Activated gamma-delta T cell (primary cell): ENCODE results near the gene AKT3.
"Not testable (repeated sequence)": the region's sequence is repeated elsewhere in the genome, so short reads cannot be mapped to it uniquely, and the experiment has no call there.

Source experiments
- DNase-seq: peaks from one replicate; lab custom pipeline; 2025; lab: John Stamatoyannopoulos, UW

Gene AKT3

DNA sequence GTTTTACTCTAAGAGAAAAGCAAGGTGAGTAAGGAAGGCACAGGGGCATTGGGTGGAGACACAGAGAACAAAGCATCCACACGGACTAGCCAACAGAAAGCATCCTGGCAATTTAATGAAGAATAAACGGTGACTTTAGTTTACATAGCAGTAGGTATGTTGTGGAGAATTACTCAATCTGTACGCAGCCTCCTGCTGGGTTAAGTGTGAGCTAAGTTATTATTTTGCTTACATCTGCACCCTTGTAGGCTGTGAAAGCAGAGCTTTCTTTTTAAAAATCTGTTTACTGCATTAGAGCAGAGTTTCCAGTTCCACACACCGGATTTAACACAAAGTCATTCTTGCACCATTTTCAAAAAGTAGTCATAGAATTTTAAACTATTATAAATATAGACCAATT lies 144.5 kb downstream of the AKT3 start:
- DNase-seq, result no peak

DNA sequence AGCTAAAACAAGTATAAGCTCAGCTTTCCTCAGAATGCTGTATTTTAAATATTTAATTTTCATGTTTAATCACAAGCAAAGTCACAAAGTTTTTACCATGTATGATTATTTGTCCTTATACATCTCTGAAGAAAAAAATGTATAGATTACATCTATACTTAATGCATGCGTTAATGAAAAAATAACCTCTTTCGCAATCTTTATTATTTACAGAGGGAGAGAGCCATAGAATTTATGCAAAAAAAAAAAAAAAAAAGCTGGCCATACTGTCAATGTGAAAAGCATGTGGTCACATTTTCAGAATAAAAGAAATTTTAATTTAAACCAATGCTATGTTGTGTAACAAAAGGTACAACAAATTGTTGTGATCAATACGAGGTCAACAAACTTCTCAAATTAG lies 148.2 kb downstream of the AKT3 start:
- DNase-seq, result no peak

DNA sequence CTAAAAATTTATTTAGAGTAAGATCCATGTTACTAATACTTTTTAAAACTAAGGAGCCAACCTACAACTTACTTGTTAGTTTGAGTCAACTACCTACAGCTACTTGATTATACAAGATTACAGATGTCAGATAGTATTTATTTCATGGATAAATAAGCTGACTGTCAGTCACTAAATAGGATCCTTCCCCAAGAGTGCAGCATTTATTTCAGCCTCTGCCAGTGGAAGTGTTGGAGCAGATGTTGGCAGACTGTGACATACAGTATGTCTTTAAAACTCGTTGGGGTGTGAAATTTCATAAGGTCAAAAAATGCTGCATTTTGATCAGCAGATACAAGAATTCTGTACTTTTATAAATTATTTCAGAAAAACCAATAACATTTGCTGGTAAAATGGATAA lies 156.2 kb downstream of the AKT3 start:
- DNase-seq, result no peak

DNA sequence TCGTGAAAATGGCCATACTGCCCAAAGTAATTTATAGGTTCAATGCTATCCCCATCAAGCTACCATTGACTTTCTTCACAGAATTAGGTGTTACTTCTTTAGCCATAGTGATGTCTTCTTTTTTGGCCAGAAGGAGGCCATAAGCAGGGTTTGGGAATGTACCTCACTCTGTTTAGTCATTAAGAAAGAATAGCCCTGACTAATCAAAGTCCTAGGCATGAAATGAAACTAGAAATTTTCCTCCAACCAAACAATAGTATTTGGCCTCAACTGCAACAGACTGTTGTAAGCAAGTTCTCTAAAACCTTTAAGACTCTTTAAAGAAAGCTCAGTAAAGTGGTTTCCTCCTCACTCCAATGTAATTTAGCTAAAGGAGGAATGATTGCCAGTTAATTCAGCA lies 163.9 kb downstream of the AKT3 start:
- DNase-seq, result no peak

DNA sequence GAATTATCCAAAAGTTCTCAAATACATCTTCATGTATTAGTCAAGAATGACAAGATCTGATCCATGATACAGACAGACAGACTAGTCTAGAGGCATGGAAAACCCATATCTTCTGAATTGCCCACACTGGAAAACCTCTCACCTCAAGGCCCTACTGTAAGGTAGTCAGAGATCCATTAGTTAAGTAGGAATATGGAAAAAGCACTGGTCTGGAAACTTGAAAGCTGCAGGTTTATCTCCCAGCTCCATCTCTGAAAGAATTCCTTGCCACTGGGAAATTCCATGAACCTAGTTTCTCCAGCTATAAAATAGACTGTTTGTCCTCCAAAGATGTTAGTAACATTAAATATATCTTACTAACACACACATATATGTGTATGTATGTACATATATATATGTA lies 169.2 kb downstream of the AKT3 start:
- DNase-seq, result no peak

DNA sequence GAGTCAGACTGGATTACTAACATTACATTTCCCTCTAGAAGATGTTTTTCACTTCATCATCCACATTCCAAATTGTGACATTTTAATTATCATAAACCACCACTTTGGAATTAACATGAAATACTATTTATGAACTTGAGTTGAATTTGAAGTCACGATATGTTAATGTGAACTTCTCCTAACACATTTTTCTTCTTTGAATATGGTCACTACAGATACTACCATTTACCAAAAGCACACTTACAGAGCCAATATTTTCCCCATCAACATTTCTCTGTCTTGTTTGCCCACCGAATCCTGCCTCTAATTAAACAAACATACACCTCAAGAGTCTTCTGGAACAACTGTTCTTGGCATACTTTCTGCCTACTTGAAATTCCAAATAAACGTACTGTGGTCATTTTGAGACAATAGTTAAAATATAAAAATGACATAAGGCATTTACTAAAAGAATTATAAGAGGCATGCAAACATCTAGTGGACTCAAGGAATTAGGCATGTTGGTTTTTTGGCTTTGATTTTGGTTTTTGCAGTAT lies 177.4 kb downstream of the AKT3 start:
- DNase-seq, result no peak

DNA sequence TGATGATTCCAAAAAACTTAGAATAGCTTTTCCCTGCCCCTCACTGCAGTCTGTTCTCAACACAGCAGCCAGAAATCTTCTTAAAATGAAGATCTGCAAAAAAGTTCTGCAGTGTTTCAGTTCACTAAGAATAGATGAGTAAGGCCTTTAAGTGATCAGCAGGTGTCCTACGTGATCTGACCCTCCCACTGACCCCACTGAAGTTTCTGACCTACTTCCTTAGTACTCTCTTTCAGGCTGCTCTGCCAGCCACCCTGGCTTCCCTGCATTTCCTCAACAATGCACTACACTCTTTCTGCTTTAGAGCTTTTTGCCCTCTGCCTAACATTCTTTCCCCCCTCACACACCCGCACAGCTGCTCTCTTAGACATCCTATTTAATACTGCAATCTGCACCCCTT lies 182.5 kb downstream of the AKT3 start:
- DNase-seq, result no peak

DNA sequence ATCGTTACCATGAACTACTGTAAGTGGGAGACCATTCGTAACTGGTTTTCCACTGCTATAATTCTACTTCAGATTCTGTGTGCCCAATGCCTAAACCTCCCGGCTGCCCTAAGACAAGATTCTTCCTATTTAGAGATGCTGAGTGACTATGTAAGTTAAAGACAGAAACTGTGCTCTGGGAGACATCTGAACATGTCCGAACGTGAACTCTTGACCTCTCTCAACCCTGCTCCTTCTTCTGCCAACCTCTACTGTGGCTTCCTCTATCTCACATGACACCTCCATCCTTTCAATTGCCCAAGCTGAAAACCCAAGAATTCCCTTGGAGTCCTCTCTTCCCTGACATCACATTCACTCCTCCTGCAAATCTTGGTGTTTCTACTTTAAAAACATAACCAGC lies 182.9 kb downstream of the AKT3 start:
- DNase-seq, result no peak

DNA sequence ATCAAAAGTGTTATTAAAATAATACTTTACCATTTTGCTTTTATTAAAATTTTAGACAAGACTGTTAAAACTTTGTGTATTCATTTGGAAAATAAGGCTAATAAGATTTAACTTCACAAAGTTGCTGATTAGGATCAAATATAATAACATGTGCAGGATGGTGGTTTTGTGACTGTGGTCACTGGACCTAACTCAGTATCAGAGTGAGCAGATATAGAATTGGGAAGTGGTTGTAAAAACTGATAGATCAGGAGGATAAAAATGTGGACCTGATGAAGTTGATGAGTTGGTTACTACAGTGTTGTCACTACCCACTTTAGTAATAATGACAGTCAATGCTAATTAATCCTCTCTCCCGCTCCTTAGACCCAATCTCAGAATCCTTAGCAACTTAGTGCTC lies 186.4 kb downstream of the AKT3 start:
- no peak for DNase-seq

DNA sequence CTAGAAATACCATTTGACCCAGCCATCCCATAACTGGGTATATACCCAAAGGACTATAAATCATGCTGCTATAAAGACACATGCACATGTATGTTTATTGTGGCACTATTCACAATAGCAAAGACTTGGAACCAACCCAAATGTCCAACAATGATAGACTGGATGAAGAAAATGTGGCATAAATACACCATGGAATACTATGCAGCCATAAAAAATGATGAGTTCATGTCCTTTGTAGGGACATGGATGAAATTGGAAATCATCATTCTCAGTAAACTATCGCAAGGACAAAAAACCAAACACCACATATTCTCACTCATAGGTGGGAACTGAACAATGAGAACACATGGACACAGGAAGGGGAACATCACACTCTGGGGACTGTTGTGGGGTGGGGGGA lies 187.9 kb downstream of the AKT3 start:
- DNase-seq, result not testable (repeated sequence)

DNA sequence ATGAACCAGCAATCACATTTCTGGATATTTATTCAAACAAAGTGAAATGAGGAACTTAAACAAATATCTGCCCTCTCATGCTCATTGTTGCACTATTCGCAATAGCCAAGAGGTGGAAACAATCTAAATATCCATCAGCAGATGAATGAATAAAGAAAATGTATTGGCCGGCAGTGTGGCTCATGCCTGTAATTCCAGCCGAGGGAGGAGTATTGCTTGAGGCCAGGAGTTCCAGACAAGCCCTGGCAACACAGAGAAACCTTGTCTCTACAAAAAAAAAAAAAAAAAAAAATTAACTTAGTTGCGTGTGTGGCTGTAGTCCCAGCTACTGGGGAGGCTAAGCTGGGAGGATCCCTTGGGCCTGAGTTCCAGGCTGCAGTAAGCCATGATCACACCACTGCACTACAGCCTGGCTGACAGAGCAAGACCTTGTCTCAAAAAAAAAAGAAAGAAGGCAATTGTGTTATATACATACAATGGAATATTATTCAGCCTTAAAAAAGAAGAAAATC lies 191.4 kb downstream of the AKT3 start:
- DNase-seq, result no peak

DNA sequence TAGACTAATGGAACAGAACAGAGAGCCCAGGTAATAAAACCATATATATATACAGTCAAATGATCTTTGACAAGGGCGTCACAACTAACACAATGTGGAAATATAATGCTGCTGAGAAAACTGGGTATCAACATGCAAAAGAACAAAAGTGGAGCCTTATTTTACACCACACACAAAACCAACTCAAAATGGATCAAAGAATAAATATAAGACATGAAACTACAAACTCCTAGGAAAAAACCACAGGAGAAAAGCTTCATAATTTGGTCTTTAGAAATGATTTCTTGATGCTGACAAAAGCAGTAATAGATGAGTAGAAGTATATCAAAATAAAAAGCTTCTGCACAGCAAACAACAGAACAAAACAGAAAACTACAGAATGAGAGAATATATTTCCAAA lies 192.2 kb downstream of the AKT3 start:
- DNase-seq, result no peak

DNA sequence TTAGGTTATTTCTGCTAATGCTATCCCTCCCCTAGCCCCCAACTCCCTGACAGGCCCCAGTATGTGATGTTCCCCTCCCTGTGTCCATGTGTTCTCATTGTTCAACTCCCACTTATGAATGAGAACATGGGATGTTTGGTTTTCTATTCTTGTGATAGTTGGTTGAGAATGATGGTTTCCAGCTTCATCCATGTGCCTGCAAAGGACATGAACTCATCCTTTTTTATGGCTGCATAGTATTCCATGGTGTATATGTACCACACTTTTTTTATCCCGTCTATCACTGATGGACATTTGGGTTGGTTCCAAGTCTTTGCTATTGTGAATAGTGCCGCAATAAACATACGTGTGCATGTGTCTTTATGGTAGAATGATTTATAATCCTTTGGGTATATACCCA lies 200.5 kb downstream of the AKT3 start:
- not testable (repeated sequence) for DNase-seq

DNA sequence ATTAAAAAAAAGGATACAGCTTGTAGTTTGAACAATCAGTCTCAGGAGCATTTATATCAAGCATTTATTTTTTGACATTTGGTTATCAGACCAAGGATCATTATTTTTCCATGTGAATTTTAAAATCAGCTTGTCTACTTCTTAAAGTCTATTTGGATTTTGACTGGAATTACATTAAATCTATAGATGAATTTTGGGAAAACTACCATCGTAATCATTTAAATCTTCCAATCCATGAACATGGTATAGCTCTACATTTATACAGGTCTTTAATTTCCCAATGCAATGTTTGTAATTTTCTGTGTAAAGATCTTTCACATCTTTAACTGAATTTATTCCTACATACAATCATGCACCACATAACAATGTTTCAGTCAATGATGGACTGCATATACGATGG lies 203.2 kb downstream of the AKT3 start:
- no peak for DNase-seq

DNA sequence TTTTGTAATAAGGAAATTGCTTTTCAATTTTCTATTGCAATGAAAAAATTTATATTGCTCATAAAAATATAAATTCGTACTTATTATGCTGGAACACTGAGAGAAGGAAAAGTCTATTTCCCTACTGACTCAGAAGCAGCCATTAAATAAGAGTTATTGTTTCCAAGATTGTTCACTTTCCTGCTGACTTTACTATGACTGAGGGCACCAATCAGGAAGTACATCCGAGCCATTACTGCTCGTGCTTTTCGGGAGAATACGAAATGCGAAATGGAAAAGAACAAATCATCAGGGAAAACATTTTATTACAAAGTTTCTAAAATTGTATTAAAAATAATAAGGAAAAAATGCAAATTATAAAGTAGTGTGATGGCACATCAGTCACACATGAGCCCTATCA lies 204.8 kb downstream of the AKT3 start:
- DNase-seq, result no peak

DNA sequence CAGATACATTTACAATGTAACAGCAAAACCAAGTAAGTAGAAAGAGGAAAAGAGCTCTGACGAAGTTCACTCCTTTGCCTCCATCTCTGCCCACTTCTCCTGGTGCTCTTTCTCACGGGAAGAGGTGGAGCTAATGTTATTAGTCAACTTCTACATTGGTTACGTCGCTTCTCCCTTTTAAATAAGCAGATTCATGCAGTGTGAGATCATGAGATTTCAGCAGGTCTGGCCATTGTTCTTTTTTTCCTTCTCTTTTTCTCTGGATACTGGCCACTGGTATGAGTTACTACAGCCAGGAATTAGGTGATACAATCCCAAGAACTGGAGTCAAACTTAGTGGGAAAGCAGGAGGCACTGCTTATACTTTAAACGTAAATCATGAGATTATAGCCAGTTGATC lies 207.1 kb downstream of the AKT3 start:
- no peak for DNase-seq

DNA sequence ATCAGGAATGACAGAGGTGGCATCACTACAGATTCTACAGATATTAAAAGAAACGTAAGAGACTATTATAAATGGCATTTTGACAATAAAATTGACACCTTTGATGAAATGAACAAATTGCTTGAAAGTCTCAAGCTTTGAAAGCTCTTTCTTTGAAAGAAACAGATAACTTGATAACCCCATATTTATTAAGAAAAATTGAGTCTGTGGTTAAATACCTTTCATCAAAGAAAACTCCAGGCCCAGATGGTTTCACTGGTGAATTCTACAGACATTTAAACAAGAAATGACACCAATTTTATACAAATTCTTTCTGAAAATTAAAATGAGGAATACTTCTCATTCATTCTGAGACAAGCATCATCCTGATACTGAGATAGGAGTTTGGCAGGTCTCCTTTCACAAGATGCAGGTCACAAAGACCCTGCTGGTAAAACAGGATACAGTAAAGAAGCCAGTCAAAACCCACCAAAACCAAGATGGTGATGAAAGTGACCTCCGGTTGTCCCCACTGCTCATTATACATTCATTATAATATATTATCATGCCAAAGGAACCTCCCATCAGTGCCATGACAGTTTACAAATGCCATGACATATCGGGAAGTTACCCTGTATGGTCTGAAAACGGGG lies 210.9 kb downstream of the AKT3 start:
- DNase-seq, result no peak

DNA sequence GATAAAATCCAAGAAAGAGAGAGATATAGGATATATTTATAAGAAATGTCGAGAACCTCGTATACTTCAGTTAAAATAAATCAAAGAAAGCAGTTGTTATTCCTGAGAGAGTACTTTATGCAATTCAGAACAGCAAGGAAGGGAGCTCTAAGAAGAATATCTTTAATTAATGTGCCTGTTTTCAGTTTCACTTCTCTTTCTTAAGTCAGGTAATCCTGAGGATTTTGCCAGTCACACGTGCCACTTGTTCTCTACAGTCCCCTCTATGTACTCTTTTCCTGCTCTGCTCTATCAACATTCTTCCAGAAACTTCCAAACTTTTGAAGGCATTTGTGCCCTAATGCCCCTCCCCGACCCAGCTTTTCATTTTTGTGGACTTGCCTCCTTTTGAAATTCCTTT lies 211.9 kb downstream of the AKT3 start:
- no peak for DNase-seq

DNA sequence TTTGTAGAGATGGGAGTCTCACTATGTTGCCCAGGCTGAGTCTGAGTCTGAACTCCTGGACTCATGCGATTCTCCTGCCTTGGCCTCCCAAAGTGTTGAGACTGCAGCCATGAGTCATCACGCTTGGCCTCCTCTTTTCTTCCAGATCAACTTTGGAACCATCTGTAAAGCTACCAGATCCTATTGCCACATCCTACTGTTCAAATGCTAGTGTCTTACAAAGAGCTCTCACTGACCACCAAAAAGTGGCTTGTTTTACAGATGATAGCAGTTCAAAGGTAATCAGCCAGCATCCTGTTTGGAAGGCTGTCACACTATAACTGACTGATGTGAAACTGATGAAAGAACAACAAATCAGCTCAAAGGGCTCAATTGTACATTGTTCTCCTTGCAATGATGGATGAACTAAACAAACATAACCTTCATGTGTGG lies 221.6 kb downstream of the AKT3 start:
- DNase-seq, result no peak

DNA sequence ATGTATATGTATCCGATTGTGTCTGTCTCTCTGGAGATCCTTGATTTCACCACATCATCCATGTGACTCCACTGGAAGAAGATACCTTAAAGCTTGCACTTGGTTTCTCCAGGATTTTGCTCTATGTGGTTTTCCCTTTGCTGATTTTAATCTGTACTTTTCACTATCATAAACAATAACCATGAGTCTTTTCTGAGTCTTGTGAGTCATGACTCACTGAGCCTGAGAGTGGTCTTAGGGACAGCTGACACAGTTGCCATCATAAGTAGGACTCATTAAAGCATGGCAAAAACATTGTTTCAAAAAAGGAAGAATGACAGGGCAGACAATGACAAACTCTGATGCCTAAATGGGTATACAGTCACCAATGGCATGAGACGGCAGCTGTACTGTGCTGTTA lies 226.2 kb downstream of the AKT3 start:
- DNase-seq, result no peak

DNA sequence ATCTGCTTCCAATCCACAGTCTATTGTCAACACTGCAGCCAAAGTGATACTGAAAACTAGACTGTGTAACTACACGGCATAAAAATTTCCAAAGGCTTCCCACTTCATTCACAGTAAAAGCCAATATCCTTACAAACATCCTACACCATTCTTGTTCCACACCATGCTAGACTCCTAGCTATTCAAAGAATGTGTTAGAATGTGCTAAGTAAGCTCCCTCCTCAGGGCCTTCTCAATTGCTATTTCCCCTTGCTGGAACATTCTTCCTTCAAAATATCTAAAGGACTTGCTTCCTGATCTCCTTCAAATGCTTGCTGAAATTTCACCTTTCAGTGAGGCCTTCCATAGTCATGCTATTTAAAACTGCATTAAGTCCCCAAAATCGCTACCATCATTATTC lies 228.1 kb downstream of the AKT3 start:
- no peak for DNase-seq

DNA sequence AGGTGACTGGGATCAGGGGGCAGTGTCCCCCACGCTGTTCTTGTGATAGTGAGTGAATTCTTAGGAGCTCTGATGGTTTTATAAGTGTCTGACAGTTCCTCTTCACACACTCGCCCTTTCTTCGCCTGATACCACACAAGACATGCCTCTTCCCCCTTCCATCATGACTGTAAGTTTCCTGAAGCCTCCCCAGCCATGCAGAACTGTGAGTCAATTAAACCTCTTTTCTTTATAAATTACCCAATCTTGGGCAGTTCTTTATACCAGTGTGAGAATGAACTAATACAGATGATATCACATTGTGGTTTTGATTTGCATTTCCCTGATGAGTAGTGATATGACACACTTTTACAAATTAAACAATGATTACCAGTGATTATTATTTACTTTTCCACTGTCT lies 229.9 kb downstream of the AKT3 start:
- no peak for DNase-seq

DNA sequence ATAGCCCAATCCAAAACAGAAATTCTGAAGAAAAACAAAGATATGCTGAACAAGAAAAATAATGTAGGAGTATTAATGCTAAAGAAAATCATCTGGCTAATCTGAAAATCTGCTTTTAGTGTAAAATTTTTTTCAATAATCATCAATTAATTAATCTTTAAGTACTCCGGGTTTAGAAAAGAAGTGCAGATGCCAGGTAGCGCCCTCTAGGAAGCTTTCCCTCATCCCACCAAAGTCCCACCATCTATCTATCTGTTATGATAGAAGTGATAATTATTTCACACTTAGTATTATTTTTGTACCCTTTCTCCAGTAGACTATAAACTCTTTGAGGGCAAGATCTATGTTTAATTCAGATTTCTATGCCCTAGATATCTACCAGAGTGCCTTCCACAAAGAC lies 240.3 kb downstream of the AKT3 start:
- no peak for DNase-seq

DNA sequence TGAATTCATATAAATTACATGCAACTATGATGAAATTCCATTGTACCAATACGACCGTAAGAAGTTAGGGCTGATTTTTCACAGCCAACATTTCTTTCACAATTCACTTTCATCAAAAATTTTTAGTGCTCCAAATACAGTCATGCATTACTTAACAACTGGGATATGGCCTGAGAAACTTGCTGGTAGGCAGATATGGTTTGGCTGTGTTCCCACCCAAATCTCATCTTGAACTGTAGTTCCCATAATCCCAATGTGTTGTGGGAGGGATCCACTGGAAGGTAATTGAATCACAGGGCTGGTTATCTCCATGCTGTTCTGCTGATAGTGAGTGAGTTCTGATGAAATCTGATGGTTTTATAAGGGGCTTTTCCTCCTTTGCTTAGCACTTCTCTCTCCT lies 244.4 kb downstream of the AKT3 start:
- no peak for DNase-seq
